A549 (cell line): ENCODE measurements around the gene TOB2.

ENCODE experiments used
- CTCF ChIP-seq: fragments of >200 bp; sonication (Bioruptor Twin); formaldehyde crosslinking; IDR thresholded peaks from 3 replicates; pipeline ENCODE4 v1.5.1; 2016
- MAX ChIP-seq: IDR thresholded peaks from 2 replicates; pipeline ENCODE4 v1.6.1; 2012
- ZC3H11A ChIP-seq: fragments of 450-650 bp; IDR thresholded peaks from 2 replicates; pipeline ENCODE4 v1.6.1; 2014; ENCODE audit warnings: antibody characterized with exemption, mild to moderate bottlenecking

- no peak for TF ChIP-seq MAX
- no peak for TF ChIP-seq ZC3H11A
- TF ChIP-seq CTCF = peak; percentile 79
Measured at GRCh38 chr22:41403532-41404318, 42.9 kb downstream of the TOB2 start.
